GM21528 (cell line): ENCODE measurements around the gene EEF2K.
"Not testable (repeated sequence)": the region's sequence is repeated elsewhere in the genome, so short reads cannot be mapped to it uniquely, and the experiment has no call there.

Source experiments
- ATAC-seq: cut with Tn5 transposase; IDR thresholded peaks from one replicate; pipeline ENCODE4 v1.9.1; 2021; ENCODE audit warnings: mild to moderate bottlenecking, moderate library complexity; ENCODE audit not compliant: unreplicated experiment, low FRiP score

EEF2K gene

GRCh38 chr16:22206013-22206841 is at the start of gene EEF2K:
Gene EEF2K, plus strand, starts transcription at chr16:22206278. Its CDS starts 19,452 bp downstream, at chr16:22225730.
- ATAC-seq, result peak; percentile 80

- ATAC-seq, result no peak
Measured at GRCh38 chr16:22161401-22161800, 44.7 kb upstream of the EEF2K start.

GRCh38 chr16:22161999-22162655 is 44.0 kb upstream of the EEF2K start, which contains the start of gene SDR42E2:
Gene SDR42E2, plus strand, starts transcription at chr16:22162506. Its CDS starts 3,077 bp downstream, at chr16:22165583.
- no peak for ATAC-seq

- no peak for ATAC-seq
Measured at GRCh38 chr16:22162656-22163009, 43.4 kb upstream of the EEF2K start.

GRCh38 chr16:22163806-22164205 is 42.3 kb upstream of the EEF2K start:
- no peak for ATAC-seq

GRCh38 chr16:22164482-22164881 is 41.6 kb upstream of the EEF2K start:
- ATAC-seq, result no peak

- no peak for ATAC-seq
Measured at GRCh38 chr16:22165508-22166285, 40.4 kb upstream of the EEF2K start.

- ATAC-seq, result no peak
Measured at GRCh38 chr16:22171953-22172352, 34.1 kb upstream of the EEF2K start.

GRCh38 chr16:22172642-22173041 is 33.4 kb upstream of the EEF2K start:
- ATAC-seq, result not testable (repeated sequence)

- ATAC-seq, result no peak
Measured at GRCh38 chr16:22174642-22175041, 31.4 kb upstream of the EEF2K start.

- no peak for ATAC-seq
Measured at GRCh38 chr16:22177968-22178930, 27.8 kb upstream of the EEF2K start.

- ATAC-seq, result no peak
Measured at GRCh38 chr16:22181426-22181825, 24.7 kb upstream of the EEF2K start.

GRCh38 chr16:22181843-22182242 is 24.2 kb upstream of the EEF2K start:
- ATAC-seq, result no peak

- no peak for ATAC-seq
Measured at GRCh38 chr16:22183335-22183734, 22.7 kb upstream of the EEF2K start.

- ATAC-seq, result no peak
Measured at GRCh38 chr16:22183901-22184614, 22.0 kb upstream of the EEF2K start.

GRCh38 chr16:22184615-22184968 is 21.5 kb upstream of the EEF2K start:
- ATAC-seq, result no peak

GRCh38 chr16:22186517-22186916 is 19.6 kb upstream of the EEF2K start:
- no peak for ATAC-seq

- no peak for ATAC-seq
Measured at GRCh38 chr16:22188267-22188594, 17.8 kb upstream of the EEF2K start.

- ATAC-seq, result no peak
Measured at GRCh38 chr16:22188595-22189442, 17.3 kb upstream of the EEF2K start.
